Endodermal cell (in vitro differentiated cells): ENCODE measurements around the gene RYR2. TPM values are rescaled to one million over a fixed set of nuclear protein-coding genes. Genes with fewer than 3 reads are reported as not detected.

Experiments
- DNase-seq: peaks from one replicate; pipeline ENCODE4 v3.0.0-alpha.2; 2017
- H3K27ac ChIP-seq: 2 replicates; pipeline ENCODE4 v1.5.1; 2013; ENCODE audit warnings: mild to moderate bottlenecking, low read depth, low read length, moderate library complexity
- H3K27me3 ChIP-seq: 2 replicates; pipeline ENCODE4 v1.6.1; 2013; ENCODE audit warnings: mild to moderate bottlenecking, low read length, moderate library complexity; ENCODE audit not compliant: insufficient read depth, control insufficient read depth, poor library complexity, severe bottlenecking
- H3K36me3 ChIP-seq: 2 replicates; pipeline ENCODE4 v1.7.0; 2013; ENCODE audit warnings: mild to moderate bottlenecking, low read length, moderate library complexity; ENCODE audit not compliant: control insufficient read depth, insufficient read depth
- H3K4me1 ChIP-seq: one replicate; pipeline ENCODE4 v1.7.0; 2013; ENCODE audit warnings: low read length; ENCODE audit not compliant: control insufficient read depth, insufficient read depth
- H3K4me3 ChIP-seq: 2 replicates; pipeline ENCODE4 v1.5.1; 2013; ENCODE audit warnings: mild to moderate bottlenecking, low read length, moderate library complexity
- H3K9ac ChIP-seq: 2 replicates; pipeline ENCODE4 v1.6.1; 2013; ENCODE audit warnings: mild to moderate bottlenecking, low read length, moderate library complexity; ENCODE audit not compliant: poor library complexity, severe bottlenecking; ENCODE audit errors: extremely low read depth
- H3K9me3 ChIP-seq: 2 replicates; pipeline ENCODE4 v1.6.1; 2013; ENCODE audit warnings: mild to moderate bottlenecking, low read length, moderate library complexity; ENCODE audit not compliant: control insufficient read depth
- H3K27ac Mint-ChIP-seq: 2 replicates; pipeline ENCODE4 v1.8.0; 2020; ENCODE audit warnings: mixed read lengths
- H3K27me3 Mint-ChIP-seq: 2 replicates; pipeline ENCODE4 v1.8.0; 2021; ENCODE audit warnings: mild to moderate bottlenecking, mixed read lengths; ENCODE audit not compliant: insufficient read depth
- H3K36me3 Mint-ChIP-seq: 2 replicates; pipeline ENCODE4 v1.8.0; 2020; ENCODE audit warnings: low read depth, mixed read lengths
- H3K4me1 Mint-ChIP-seq: 2 replicates; pipeline ENCODE4 v1.8.0; 2020; ENCODE audit warnings: mixed read lengths
- H3K4me3 Mint-ChIP-seq: 2 replicates; pipeline ENCODE4 v1.8.0; 2020; ENCODE audit warnings: mild to moderate bottlenecking, moderate library complexity, mixed read lengths
- H3K9me3 Mint-ChIP-seq: 2 replicates; pipeline ENCODE4 v1.8.0; 2020; ENCODE audit warnings: mild to moderate bottlenecking, mixed read lengths
- CTCF ChIP-seq: fragments of 200-600 bp; sonication (generic); conservative IDR thresholded peaks from 2 replicates; pipeline ENCODE4 v1.5.0; 2021; ENCODE audit warnings: antibody characterized with exemption, mild to moderate bottlenecking
- WGBS, 2 experiments: methylation state at CpG; one replicate each; pipeline versions ENCODE4 v1.1.5 to v1.1.7; 2013; ENCODE audit warnings: missing lambda C conversion rate in 2 of 2, mixed read lengths in 1 of 2; ENCODE audit not compliant: insufficient coverage in 1 of 2, insufficient read length in 1 of 2; 5-methylcytosine and 5-hydroxymethylcytosine counted together
- total RNA-seq, 2 donors: library from RNA; stranded (reverse); fragmentation: NEBNext Ultra II Directional in 1 of 2; extraction: Animal tissue kit (Norgen Biotek cat#: 25700) in 1 of 2; gene quantifications; 2 replicates in 1 of 2; 3 replicates in 1 of 2; pipeline ENCODE4 v1.2.1, GENCODE V29; 2021

Gene RYR2
- total RNA-seq, 2 donors from 2014 or later = 0.95 to 2.4 TPM

DNA sequence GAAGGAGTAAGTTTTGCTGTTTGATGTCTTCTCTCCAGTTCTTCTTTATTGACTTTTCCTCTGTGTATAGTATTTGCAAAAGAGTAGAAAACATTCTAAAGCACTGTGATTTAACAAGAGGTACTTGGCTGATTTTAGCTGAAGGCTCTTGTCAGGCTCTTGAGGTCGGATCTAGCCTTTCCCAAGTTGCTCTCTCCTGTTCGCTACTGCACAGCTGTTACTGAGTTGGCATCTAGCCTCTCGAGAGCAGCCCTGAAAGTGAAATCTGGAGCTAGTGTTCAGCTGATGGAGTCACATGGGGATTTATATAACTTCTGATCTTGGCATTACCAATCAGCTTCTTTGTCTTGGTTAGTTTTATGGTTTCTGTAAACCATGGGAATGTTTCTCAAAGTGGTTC is 193.1 kb downstream of the RYR2 start:
- Histone ChIP-seq H3K4me1 (no peaks in the 10 kb centered on the region), H3K9me3 (no peaks in the 10 kb centered on the region), H3K27me3 (no peaks in the 10 kb centered on the region), H3K36me3 (no peaks in the 10 kb centered on the region), H3K4me3 (no peak overlapping the region), H3K9ac (no peak overlapping the region), H3K27ac (no peak overlapping the region)
- DNase-seq = no peak
- H3K27ac Mint-ChIP-seq = no peak overlapping the region
- H3K36me3 Mint-ChIP-seq = no peaks in the 10 kb centered on the region
- TF ChIP-seq CTCF = no peak
- H3K27me3 Mint-ChIP-seq = no peaks in the 10 kb centered on the region
- no peaks in the 10 kb centered on the region for H3K9me3 Mint-ChIP-seq
- WGBS, 2 experiments = 77 to 85% methylated on average over 3 of the region's 3 CpGs
- no peak overlapping the region for H3K4me3 Mint-ChIP-seq
- peaks cover 12% of the 10 kb centered on the region for H3K4me1 Mint-ChIP-seq

DNA sequence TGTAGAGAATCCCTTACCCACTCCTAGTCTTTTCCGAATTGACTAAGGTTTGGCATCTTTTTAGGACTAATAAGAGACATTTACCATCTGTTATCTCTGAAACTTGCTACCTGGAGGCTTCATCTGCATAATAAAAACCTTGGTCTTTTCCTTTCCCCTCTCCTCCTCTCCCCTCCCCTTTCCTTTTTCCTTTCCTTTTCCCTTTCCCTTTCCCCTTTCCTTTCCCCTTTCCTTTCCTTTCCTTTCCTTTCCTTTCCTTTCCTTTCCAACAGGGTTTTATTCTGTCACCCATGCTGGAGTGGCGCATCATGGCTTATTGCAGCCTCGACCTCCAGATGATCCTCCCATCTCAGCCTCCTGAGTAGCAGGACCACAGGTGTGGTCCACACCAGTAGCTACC is 195.7 kb downstream of the RYR2 start:
- WGBS, 2 experiments = 88 to 100% methylated on average over 2 to 3 of the region's 3 CpGs
- no peak for TF ChIP-seq CTCF
- H3K27ac Mint-ChIP-seq = no peak overlapping the region
- no peak for DNase-seq
- Histone ChIP-seq H3K27ac (no peak overlapping the region), H3K4me1 (no peaks in the 10 kb centered on the region), H3K36me3 (no peaks in the 10 kb centered on the region), H3K4me3 (no peak overlapping the region), H3K9ac (no peak overlapping the region), H3K9me3 (no peaks in the 10 kb centered on the region), H3K27me3 (no peaks in the 10 kb centered on the region)
- no peaks in the 10 kb centered on the region for H3K9me3 Mint-ChIP-seq
- H3K36me3 Mint-ChIP-seq = no peaks in the 10 kb centered on the region
- no peaks in the 10 kb centered on the region for H3K27me3 Mint-ChIP-seq
- H3K4me3 Mint-ChIP-seq = no peak overlapping the region
- H3K4me1 Mint-ChIP-seq = peaks cover 7% of the 10 kb centered on the region

- H3K9ac ChIP-seq = no peak overlapping the region
- no peak overlapping the region for H3K27ac ChIP-seq
- Mint-ChIP-seq H3K27ac (peak overlapping the region; percentile 71), H3K4me3 (no peak overlapping the region), H3K27me3 (no peaks in the 10 kb centered on the region), H3K9me3 (no peaks in the 10 kb centered on the region), H3K36me3 (no peaks in the 10 kb centered on the region), H3K4me1 (peaks cover 7% of the 10 kb centered on the region)
- no peaks in the 10 kb centered on the region for H3K27me3 ChIP-seq
- H3K9me3 ChIP-seq = no peaks in the 10 kb centered on the region
- H3K4me3 ChIP-seq = no peak overlapping the region
- WGBS, 2 experiments = 56 to 60% methylated on average over 3 to 6 of the region's 6 CpGs
- peak; percentile 66 for DNase-seq
- H3K4me1 ChIP-seq = no peaks in the 10 kb centered on the region
- H3K36me3 ChIP-seq = no peaks in the 10 kb centered on the region
- no peak for TF ChIP-seq CTCF
Measured at GRCh38 chr1:237239248-237239647, 197.3 kb downstream of the RYR2 start.
